HCT116 (cell line): ENCODE measurements around the gene KRT37.

ENCODE experiments used
- EZH2 ChIP-seq: fragments of 200-600 bp; sonication (generic); IDR thresholded peaks from 2 replicates; pipeline ENCODE4 v1.6.1; 2017; ENCODE audit warnings: antibody characterized with exemption, mixed run types
- POLR2A ChIP-seq: IDR thresholded peaks from 2 replicates; pipeline ENCODE4 v1.7.0; 2011; ENCODE audit warnings: borderline replicate concordance; ENCODE audit not compliant: insufficient read depth, insufficient read length; ENCODE audit errors: extremely low read depth
- POLR2AphosphoS5 ChIP-seq: IDR thresholded peaks from 2 replicates; pipeline ENCODE4 v1.6.1; 2011; ENCODE audit warnings: mild to moderate bottlenecking, low read depth, low read length, moderate library complexity
- SRF ChIP-seq: IDR thresholded peaks from 2 replicates; pipeline ENCODE4 v1.6.1; 2012; ENCODE audit warnings: low read depth
- ZNF274 ChIP-seq: fragments of 200-500 bp; sonication (Bioruptor generic); IDR thresholded peaks from 2 replicates; pipeline ENCODE4 v1.6.1; 2014; ENCODE audit warnings: mild to moderate bottlenecking, low read depth, low read length, inconsistent platforms
- TF ChIP-seq, protein P1 (sequence below), 3 experiments: fragments of 200-600 bp in 1 of 3; sonication (generic) in 1 of 3; IDR thresholded peaks in 2 of 3; conservative IDR thresholded peaks in 1 of 3; 2 replicates each; pipeline ENCODE4 v1.5.1; 2012 to 2017; ENCODE audit warnings: low read depth in 2 of 3, low read length in 2 of 3, antibody characterized with exemption in 1 of 3, borderline replicate concordance in 1 of 3, control low read depth in 1 of 3, mild to moderate bottlenecking in 1 of 3, mixed read lengths in 1 of 3, mixed run types in 1 of 3, moderate library complexity in 1 of 3; ENCODE audit not compliant: insufficient read depth in 1 of 3
- TF ChIP-seq, protein P2 (sequence below): IDR thresholded peaks from 2 replicates; pipeline ENCODE4 v1.6.1; 2012; ENCODE audit warnings: low read depth
- TF ChIP-seq, protein P3 (sequence below): IDR thresholded peaks from 2 replicates; pipeline ENCODE4 v1.6.1; 2012
- TF ChIP-seq, protein P4 (sequence below): IDR thresholded peaks from 2 replicates; pipeline ENCODE4 v1.6.1; 2012
- TF ChIP-seq, protein P5 (sequence below): IDR thresholded peaks from 2 replicates; pipeline ENCODE4 v1.6.1; 2011; ENCODE audit warnings: mild to moderate bottlenecking, low read length, moderate library complexity; ENCODE audit not compliant: insufficient replicate concordance; ENCODE audit errors: extremely low read depth

DNA sequence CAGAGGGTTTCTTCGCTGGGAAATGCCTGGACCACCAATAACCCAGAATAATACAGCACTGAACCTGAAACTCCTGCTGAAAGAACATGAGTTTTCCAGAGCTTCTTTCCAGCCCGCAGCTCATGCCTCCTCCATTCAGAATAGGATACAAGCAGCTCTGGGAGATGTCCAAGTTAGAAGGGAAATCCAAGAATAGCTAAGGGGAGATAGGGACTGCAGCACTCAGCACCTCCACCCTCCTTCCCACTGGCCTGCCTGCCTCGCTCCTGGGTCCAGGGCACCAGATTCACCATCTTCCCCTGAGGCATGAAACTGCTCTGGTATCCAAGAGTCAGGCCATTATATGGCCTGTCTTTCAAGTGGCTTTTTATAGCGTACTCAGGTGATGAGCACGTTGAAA, 31.1 kb downstream of the KRT37 start:
- TF ChIP-seq, protein P1, sequence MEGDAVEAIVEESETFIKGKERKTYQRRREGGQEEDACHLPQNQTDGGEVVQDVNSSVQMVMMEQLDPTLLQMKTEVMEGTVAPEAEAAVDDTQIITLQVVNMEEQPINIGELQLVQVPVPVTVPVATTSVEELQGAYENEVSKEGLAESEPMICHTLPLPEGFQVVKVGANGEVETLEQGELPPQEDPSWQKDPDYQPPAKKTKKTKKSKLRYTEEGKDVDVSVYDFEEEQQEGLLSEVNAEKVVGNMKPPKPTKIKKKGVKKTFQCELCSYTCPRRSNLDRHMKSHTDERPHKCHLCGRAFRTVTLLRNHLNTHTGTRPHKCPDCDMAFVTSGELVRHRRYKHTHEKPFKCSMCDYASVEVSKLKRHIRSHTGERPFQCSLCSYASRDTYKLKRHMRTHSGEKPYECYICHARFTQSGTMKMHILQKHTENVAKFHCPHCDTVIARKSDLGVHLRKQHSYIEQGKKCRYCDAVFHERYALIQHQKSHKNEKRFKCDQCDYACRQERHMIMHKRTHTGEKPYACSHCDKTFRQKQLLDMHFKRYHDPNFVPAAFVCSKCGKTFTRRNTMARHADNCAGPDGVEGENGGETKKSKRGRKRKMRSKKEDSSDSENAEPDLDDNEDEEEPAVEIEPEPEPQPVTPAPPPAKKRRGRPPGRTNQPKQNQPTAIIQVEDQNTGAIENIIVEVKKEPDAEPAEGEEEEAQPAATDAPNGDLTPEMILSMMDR (IDR thresholded peaks at IDR 0.05 in 2 of 3, conservative IDR thresholded peaks at IDR 0.05 in 1 of 3; ENCODE audit: borderline replicate concordance in 1 of 3, insufficient read depth in 1 of 3, low read depth in 2 of 3, low read length in 2 of 3), result no peak
- TF ChIP-seq, protein P2, sequence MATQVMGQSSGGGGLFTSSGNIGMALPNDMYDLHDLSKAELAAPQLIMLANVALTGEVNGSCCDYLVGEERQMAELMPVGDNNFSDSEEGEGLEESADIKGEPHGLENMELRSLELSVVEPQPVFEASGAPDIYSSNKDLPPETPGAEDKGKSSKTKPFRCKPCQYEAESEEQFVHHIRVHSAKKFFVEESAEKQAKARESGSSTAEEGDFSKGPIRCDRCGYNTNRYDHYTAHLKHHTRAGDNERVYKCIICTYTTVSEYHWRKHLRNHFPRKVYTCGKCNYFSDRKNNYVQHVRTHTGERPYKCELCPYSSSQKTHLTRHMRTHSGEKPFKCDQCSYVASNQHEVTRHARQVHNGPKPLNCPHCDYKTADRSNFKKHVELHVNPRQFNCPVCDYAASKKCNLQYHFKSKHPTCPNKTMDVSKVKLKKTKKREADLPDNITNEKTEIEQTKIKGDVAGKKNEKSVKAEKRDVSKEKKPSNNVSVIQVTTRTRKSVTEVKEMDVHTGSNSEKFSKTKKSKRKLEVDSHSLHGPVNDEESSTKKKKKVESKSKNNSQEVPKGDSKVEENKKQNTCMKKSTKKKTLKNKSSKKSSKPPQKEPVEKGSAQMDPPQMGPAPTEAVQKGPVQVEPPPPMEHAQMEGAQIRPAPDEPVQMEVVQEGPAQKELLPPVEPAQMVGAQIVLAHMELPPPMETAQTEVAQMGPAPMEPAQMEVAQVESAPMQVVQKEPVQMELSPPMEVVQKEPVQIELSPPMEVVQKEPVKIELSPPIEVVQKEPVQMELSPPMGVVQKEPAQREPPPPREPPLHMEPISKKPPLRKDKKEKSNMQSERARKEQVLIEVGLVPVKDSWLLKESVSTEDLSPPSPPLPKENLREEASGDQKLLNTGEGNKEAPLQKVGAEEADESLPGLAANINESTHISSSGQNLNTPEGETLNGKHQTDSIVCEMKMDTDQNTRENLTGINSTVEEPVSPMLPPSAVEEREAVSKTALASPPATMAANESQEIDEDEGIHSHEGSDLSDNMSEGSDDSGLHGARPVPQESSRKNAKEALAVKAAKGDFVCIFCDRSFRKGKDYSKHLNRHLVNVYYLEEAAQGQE, result no peak
- TF ChIP-seq POLR2AphosphoS5 (no peak), EZH2 (no peak), POLR2A (no peak), ZNF274 (no peak), SRF (no peak)
- TF ChIP-seq, protein P3, sequence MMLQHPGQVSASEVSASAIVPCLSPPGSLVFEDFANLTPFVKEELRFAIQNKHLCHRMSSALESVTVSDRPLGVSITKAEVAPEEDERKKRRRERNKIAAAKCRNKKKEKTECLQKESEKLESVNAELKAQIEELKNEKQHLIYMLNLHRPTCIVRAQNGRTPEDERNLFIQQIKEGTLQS, result no peak
- TF ChIP-seq, protein P4, sequence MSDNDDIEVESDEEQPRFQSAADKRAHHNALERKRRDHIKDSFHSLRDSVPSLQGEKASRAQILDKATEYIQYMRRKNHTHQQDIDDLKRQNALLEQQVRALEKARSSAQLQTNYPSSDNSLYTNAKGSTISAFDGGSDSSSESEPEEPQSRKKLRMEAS, result no peak
- TF ChIP-seq, protein P5, sequence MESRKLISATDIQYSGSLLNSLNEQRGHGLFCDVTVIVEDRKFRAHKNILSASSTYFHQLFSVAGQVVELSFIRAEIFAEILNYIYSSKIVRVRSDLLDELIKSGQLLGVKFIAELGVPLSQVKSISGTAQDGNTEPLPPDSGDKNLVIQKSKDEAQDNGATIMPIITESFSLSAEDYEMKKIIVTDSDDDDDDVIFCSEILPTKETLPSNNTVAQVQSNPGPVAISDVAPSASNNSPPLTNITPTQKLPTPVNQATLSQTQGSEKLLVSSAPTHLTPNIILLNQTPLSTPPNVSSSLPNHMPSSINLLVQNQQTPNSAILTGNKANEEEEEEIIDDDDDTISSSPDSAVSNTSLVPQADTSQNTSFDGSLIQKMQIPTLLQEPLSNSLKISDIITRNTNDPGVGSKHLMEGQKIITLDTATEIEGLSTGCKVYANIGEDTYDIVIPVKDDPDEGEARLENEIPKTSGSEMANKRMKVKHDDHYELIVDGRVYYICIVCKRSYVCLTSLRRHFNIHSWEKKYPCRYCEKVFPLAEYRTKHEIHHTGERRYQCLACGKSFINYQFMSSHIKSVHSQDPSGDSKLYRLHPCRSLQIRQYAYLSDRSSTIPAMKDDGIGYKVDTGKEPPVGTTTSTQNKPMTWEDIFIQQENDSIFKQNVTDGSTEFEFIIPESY, result no peak
